GM21717 (cell line): ENCODE measurements around the gene POLE2.
"Not testable (repeated sequence)": the region's sequence is repeated elsewhere in the genome, so short reads cannot be mapped to it uniquely, and the experiment has no call there.

ENCODE experiments used
- ATAC-seq: cut with Tn5 transposase; IDR thresholded peaks from one replicate; pipeline ENCODE4 v1.9.1; 2021; ENCODE audit warnings: mild to moderate bottlenecking, moderate library complexity; ENCODE audit not compliant: unreplicated experiment

The POLE2 gene

GRCh38 chr14:49659526-49660455 is 28.2 kb downstream of the POLE2 start:
- ATAC-seq: no peak

DNA sequence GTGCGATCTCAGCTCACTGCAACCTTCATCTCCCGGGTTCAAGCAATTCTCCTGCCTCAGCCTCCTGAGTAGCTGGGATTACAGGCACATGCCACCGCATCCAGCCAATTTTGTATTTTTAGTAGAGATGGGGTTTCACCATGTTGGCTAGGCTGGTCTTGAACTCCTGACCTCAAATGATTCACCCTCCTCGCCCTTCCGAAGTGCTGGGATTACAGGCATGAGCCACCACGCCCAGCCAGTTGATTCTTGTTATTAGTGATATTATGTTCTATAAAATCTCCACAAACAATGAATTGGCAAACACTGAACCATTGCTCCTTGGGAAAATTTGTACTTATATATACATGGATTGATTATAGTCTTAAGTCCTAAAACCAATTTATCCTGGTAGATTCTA is 30.5 kb downstream of the POLE2 start:
- ATAC-seq: not testable (repeated sequence)

- ATAC-seq: no peak
These were observed 33.5 kb downstream of the POLE2 start for GRCh38 chr14:49654511-49654910.

DNA sequence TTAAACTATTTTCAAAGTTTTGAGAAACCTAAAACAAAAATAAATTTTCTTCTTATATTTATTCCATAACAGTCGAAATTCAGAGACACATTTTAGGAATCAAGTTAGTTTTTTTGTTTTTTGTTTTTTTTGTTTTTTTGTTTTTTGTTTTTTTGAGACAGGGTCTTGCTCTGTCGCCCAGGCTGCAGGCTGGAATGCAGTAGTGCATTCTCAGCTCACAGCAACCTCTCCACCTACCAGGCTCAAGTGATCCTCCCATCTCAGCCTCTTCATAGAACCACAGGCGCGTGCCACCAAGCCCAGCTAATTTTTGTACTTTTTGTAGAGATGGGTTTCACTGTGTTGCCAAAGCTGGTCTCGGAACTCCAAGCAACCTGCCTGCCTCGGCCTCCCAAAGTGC is 34.5 kb downstream of the POLE2 start:
- no peak for ATAC-seq

DNA sequence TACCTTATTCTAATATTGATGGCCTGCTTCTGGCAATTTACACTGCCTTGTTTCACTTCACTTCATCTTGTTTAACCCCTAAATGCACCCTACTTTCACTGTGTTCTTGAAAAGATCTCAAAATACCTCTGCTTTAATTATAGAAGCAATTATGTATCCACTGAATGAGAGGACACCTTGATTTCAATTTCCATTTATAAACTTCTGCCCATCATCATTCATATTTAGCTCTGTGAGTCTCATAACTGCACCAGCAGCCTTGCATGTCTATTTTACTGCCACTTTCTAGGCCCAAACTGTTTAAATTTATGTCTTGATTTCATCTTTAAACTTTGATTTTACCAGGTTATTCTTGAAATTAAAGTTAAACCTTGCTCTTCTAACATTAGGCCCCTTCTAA is 45.9 kb downstream of the POLE2 start:
- ATAC-seq: no peak

DNA sequence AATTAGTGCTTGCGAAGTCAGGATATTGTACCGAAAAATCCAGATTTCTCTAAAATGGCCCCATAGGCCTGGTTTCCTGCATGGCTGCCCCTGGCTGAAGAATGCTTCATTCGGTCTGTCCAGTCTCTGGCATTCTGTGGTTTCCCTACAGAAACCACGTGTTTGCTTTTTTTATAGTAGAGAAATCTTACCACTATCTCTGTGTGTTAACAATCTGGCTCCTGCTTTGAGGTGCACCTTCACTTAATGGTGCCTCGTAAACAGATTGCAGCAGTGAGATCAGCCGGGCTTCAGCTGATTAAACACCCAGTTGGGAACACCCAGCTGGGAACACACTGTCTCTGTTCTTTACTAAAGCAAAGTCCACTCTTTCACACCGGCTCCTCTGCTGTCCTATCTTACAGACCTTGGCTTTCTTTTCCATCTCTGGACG is 46.3 kb downstream of the POLE2 start:
- ATAC-seq: no peak

GRCh38 chr14:49640540-49641417 is 47.2 kb downstream of the POLE2 start:
- ATAC-seq: no peak

- ATAC-seq: no peak
These were observed 50.4 kb downstream of the POLE2 start for GRCh38 chr14:49637534-49638078.

DNA sequence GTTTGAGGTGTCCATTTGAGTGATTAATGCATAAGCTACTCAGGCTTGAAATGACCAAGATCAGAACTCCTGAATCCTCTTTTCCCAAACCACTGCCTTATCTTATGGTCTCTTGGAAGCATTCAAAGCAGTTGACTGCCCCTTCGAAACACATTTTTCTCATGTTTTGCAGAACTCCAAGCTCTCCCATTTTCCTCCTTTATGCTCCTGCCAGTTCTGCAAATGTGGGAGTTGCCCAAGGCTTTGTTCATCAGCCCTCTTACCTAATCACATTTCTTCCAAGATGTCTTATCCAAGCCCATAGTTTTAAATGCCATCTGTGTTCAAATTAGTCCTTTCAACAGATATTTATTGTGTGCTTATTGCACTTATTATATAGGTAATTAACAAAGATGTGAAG is 51.1 kb downstream of the POLE2 start:
- ATAC-seq: no peak

- ATAC-seq: peak; percentile 31
These were observed 53.3 kb downstream of the POLE2 start, which contains the start of gene DNAAF2 for GRCh38 chr14:49634547-49635334. Gene DNAAF2 (minus strand): TSS chr14:49635244. CDS start chr14:49635149, 95 bp downstream.

DNA sequence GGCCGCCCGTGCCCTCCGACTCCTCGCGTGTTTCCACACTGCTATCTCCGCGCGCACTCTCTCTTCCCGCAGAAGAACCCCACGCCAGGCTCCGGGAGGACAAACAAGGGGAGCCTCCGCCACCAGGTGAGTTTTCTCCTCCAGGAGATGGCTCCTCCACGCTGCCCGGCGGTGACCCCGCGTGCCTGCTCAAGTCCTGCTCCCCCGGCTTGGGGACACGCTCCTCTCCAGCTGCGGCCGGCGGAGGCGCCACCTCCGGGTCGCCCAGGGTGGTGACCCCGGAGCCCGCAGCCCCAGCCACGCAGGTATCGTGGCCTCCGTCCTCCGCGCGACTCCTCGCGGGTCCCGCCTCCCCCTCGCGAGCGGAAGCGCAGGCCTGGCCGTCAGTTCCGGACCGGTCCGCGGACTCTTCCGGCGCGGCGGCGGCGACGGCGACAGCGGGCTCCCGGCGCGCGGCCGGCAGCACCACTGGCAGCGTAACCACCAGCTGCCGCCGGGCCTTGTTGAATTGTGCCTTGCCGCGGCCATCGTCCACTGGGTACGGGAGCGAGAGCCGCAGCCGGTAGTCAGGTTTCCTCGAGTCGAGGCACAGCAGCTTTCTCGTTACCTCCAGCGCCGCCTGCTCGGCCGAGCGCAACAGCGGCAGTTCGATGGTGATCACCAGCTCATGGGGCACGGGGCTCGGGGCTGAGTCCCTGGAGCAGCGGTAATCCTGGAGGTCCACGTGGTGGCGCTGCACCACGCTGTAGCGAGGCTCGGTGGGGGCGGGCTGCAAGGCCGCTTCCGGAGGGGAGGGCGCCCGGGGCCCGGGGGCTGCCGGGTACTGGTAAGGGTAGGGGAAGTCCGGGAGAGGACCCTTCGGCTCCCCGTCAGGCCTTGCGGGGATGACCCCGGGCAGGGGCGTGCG is 54.1 kb downstream of the POLE2 start:
- ATAC-seq: peak; percentile 83

DNA sequence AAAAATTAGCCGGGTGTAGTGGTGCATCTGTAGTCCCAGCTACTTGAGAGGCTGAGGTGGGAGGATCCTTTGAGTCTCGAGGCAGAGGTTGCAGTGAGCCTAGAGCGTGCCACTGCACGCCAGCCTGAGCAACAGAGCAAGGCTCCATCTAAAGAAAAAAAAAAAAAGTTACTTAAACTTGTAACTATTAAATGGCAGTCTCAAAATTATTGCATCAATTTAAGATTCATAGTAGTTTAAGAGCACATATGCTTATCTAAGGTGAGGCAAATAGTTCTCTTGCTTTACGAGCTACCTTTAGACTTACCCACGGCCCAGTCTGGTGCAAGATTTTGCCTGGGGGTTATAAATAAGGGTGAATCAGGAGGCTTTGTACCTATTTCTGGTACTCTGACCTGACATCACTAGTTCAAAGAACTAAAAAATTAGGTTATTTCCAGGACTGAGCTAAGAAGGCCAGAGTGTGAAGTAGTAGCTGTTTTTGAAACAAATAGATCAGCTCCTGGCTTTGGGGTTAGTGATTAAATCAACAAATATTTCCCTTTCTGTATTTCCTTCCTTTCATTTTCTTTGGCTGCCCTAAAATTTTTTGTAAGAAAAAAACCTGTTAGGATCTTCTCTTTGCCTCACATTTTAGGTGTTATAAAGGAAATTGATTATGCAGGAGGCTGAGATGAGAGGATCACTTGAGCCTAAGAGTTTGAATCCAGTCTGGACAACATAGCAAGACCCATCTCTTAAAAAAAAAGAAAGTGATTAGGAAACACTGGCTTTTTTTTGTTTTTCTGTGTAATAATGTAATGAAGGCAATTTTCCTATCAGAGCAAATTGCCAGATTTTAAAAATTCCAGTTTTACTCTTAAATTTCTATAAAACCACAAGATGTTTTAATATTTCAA is 63.8 kb downstream of the POLE2 start:
- no peak for ATAC-seq

DNA sequence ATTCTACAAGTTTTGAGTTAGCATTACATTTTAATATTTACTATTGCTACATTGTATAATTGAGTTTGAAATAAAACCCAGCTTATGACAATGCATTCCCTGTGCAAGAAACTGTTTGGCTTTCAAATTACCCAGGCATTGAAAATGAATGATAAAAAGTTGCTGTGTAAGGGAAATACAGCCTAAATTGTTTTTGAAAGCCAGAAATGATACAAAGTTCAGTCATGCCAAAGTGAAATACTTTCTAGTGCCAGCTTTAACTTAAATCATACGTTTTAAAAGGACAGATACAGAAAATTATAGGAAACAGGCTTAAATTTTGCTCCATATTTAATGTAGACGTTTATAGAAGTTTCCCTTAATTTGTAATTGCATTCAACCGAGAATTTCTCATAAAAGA is 64.6 kb downstream of the POLE2 start:
- no peak for ATAC-seq

- ATAC-seq: no peak
These were observed 65.9 kb downstream of the POLE2 start for GRCh38 chr14:49622022-49622607.

DNA sequence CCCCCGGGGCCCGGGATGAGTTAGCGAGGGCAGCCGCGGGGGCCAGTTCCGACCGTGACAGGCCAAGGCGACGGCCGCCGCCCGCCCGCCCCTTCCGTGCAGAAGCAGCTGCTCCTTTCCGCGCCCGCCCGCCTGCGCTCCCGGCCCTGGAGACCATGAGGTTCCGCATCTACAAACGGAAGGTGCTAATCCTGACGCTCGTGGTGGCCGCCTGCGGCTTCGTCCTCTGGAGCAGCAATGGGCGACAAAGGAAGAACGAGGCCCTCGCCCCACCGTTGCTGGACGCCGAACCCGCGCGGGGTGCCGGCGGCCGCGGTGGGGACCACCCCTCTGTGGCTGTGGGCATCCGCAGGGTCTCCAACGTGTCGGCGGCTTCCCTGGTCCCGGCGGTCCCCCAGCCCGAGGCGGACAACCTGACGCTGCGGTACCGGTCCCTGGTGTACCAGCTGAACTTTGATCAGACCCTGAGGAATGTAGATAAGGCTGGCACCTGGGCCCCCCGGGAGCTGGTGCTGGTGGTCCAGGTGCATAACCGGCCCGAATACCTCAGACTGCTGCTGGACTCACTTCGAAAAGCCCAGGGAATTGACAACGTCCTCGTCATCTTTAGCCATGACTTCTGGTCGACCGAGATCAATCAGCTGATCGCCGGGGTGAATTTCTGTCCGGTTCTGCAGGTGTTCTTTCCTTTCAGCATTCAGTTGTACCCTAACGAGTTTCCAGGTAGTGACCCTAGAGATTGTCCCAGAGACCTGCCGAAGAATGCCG is 66.7 kb downstream of the POLE2 start:
- ATAC-seq: peak; percentile 23

- ATAC-seq: peak; percentile 93
These were observed 67.6 kb downstream of the POLE2 start, which contains the start of the genes MGAT2 and RPL36AL for GRCh38 chr14:49620182-49621113. Gene MGAT2 (plus strand): TSS chr14:49620799. CDS start chr14:49621269, 470 bp downstream. Gene RPL36AL (minus strand): TSS chr14:49620626. CDS start chr14:49619104, 1,522 bp downstream.
